Peyer's patch (tissue), 4 donors: ENCODE data around the gene RBM4B. TPM values are rescaled to one million over a fixed set of nuclear protein-coding genes. Genes with fewer than 3 reads are reported as not detected.

Experiments
- DNase-seq, 3 donors: peaks; one replicate each; pipeline ENCODE4 v3.0.0-alpha.2; 2017 to 2019
- H3K27ac ChIP-seq, 4 donors: fragments of 200-600 bp; sonication (generic); one replicate each; pipeline ENCODE4 v1.5.1; 2016 to 2019
- H3K27me3 ChIP-seq, 2 donors: fragments of 200-600 bp; sonication (generic); one replicate each; pipeline ENCODE4 v1.5.1; 2019
- H3K36me3 ChIP-seq, 3 donors: fragments of 200-600 bp; sonication (generic); one replicate each; pipeline ENCODE4 v1.5.1; 2016 to 2019
- H3K4me1 ChIP-seq, 4 donors: fragments of 200-600 bp; sonication (generic); one replicate each; pipeline ENCODE4 v1.5.1; 2016 to 2019
- H3K4me3 ChIP-seq, 4 donors: fragments of 200-600 bp; sonication (generic); 1 replicate in 3 of 4; 2 replicates in 1 of 4; pipeline ENCODE4 v1.5.1; 2016 to 2019; ENCODE audit warnings: mild to moderate bottlenecking in 1 of 4
- H3K9me3 ChIP-seq, 4 donors: fragments of 200-600 bp; sonication (generic); one replicate each; pipeline ENCODE4 v1.5.1; 2016 to 2019; ENCODE audit warnings: mild to moderate bottlenecking in 1 of 4
- CTCF ChIP-seq, 6 experiments: fragments of 450-650 bp in 4 of 6; fragments of 200-600 bp in 2 of 6; sonication (generic) in 1 of 6; IDR thresholded peaks; one replicate each; pipeline ENCODE4 v1.5.1; 2017 to 2019; ENCODE audit warnings: antibody characterized with exemption in 6 of 6, mild to moderate bottlenecking in 3 of 6, moderate library complexity in 1 of 6
- POLR2A ChIP-seq, 2 donors: fragments of 450-650 bp; IDR thresholded peaks; one replicate each; pipeline ENCODE4 v1.5.1; 2017; ENCODE audit warnings: antibody characterized with exemption in 2 of 2, mild to moderate bottlenecking in 2 of 2, moderate library complexity in 2 of 2
- total RNA-seq, 4 donors: library from RNA; depleted of rRNA; stranded (reverse); fragments of >200 nt; gene quantifications; one replicate each; pipeline ENCODE4 v1.1.0, GENCODE V29; 2016

RBM4B gene
- total RNA-seq, 4 donors from 2014 or later = 15.2 to 33.0 (median 21.7) TPM

- TF ChIP-seq CTCF (IDR thresholded peaks at IDR 0.05) (no peak), POLR2A (IDR thresholded peaks at IDR 0.05) (no peak)
- H3K36me3 ChIP-seq = peaks cover 0 to 52% (median 0%) of the 10 kb centered on the region in 3 donors
- no peaks in the 10 kb centered on the region for H3K27me3 ChIP-seq
- H3K9me3 ChIP-seq = no peaks in the 10 kb centered on the region
- no peak for DNase-seq
- H3K4me3 ChIP-seq = no peak overlapping the region
- no peak overlapping the region for H3K27ac ChIP-seq
- H3K4me1 ChIP-seq = no peaks in the 10 kb centered on the region
Measured at GRCh38 chr11:66652651-66653050, 25.0 kb downstream of the RBM4B start.

GRCh38 chr11:66651016-66651415 lies 26.7 kb downstream of the RBM4B start:
- DNase-seq = no peak
- H3K4me3 ChIP-seq = no peak overlapping the region
- H3K4me1 ChIP-seq = no peaks in the 10 kb centered on the region
- H3K36me3 ChIP-seq = peaks cover 0 to 62% (median 0%) of the 10 kb centered on the region in 3 donors
- no peak overlapping the region for H3K27ac ChIP-seq
- H3K9me3 ChIP-seq = no peaks in the 10 kb centered on the region
- H3K27me3 ChIP-seq = no peaks in the 10 kb centered on the region
- TF ChIP-seq POLR2A (IDR thresholded peaks at IDR 0.05) = no peak
- TF ChIP-seq CTCF (IDR thresholded peaks at IDR 0.05) = no peak

GRCh38 chr11:66649903-66650302 lies 27.8 kb downstream of the RBM4B start:
- TF ChIP-seq CTCF (IDR thresholded peaks at IDR 0.05) (no peak), POLR2A (IDR thresholded peaks at IDR 0.05) (no peak)
- H3K36me3 ChIP-seq = peaks cover 0 to 71% (median 0%) of the 10 kb centered on the region in 3 donors
- no peak overlapping the region for H3K4me3 ChIP-seq
- H3K4me1 ChIP-seq = peaks cover 0 to 10% (median 4%) of the 10 kb centered on the region in 4 donors
- DNase-seq = no peak
- no peaks in the 10 kb centered on the region for H3K27me3 ChIP-seq
- H3K27ac ChIP-seq = no peak overlapping the region
- no peaks in the 10 kb centered on the region for H3K9me3 ChIP-seq

GRCh38 chr11:66646828-66647227 lies 30.9 kb downstream of the RBM4B start:
- H3K9me3 ChIP-seq = no peaks in the 10 kb centered on the region
- H3K27me3 ChIP-seq = no peaks in the 10 kb centered on the region
- DNase-seq = no peak
- TF ChIP-seq POLR2A (IDR thresholded peaks at IDR 0.05) (no peak), CTCF (IDR thresholded peaks at IDR 0.05) (no peak)
- no peak overlapping the region for H3K4me3 ChIP-seq
- H3K36me3 ChIP-seq = peaks cover 0 to 83% (median 0%) of the 10 kb centered on the region in 3 donors
- H3K4me1 ChIP-seq = peaks cover 0 to 41% (median 8%) of the 10 kb centered on the region in 4 donors
- no peak overlapping the region for H3K27ac ChIP-seq

- no peak for DNase-seq
- Histone ChIP-seq H3K9me3 (no peaks in the 10 kb centered on the region), H3K27me3 (no peaks in the 10 kb centered on the region), H3K36me3 (peaks cover 0 to 79% (median 0%) of the 10 kb centered on the region in 3 donors), H3K27ac (no peak overlapping the region), H3K4me1 (peaks cover 0 to 63% (median 23%) of the 10 kb centered on the region in 4 donors), H3K4me3 (no peak overlapping the region)
- TF ChIP-seq POLR2A (IDR thresholded peaks at IDR 0.05) (no peak), CTCF (IDR thresholded peaks at IDR 0.05) (no peak)
Measured at GRCh38 chr11:66643745-66644437, 33.8 kb downstream of the RBM4B start.
